MCF 10A (cell line): ENCODE results near the gene METTL4. TPM values are rescaled to one million over a fixed set of nuclear protein-coding genes. Genes with fewer than 3 reads are reported as not detected.

Experiments used
- BruUV-seq: library from RNA; stranded (reverse); fragments of 400-500 nt; replicated peaks from 2 replicates; lab custom pipeline; 2021; lab: Mats Ljungman, UMichigan
- CTCF ChIA-PET: fragments of 300-600 bp; sonication (Branson Sonifier 250); formaldehyde crosslinking; extraction: SDS; loops from one replicate; lab custom pipeline; 2021; ENCODE audit warnings: antibody characterized with exemption, inconsistent platforms; lab: Yijun Ruan, JAX
- POLR2A ChIA-PET: fragments of 300-600, 350-650 bp; sonication (Branson Sonifier 250); formaldehyde crosslinking; extraction: SDS; loops from one replicate; lab custom pipeline; 2020; ENCODE audit warnings: antibody characterized with exemption, inconsistent platforms; lab: Yijun Ruan, JAX
- DNase-seq: peaks from one replicate; pipeline ENCODE4 v3.0.0-alpha.2; 2018; ENCODE audit not compliant: unreplicated experiment
- H3K27ac Mint-ChIP-seq: one replicate; pipeline ENCODE4 v1.8.0; 2022; ENCODE audit warnings: mild to moderate bottlenecking, low read depth, mixed read lengths; ENCODE audit not compliant: unreplicated experiment
- H3K27me3 Mint-ChIP-seq: one replicate; pipeline ENCODE4 v1.8.0; 2022; ENCODE audit warnings: mixed read lengths; ENCODE audit not compliant: insufficient read depth, unreplicated experiment
- H3K36me3 Mint-ChIP-seq: one replicate; pipeline ENCODE4 v1.8.0; 2022; ENCODE audit warnings: mild to moderate bottlenecking, moderate library complexity, mixed read lengths; ENCODE audit not compliant: insufficient read depth, unreplicated experiment
- H3K4me1 Mint-ChIP-seq: one replicate; pipeline ENCODE4 v1.8.0; 2022; ENCODE audit warnings: mixed read lengths; ENCODE audit not compliant: insufficient read depth, unreplicated experiment
- H3K4me3 Mint-ChIP-seq: one replicate; pipeline ENCODE4 v1.8.0; 2022; ENCODE audit warnings: mild to moderate bottlenecking, moderate library complexity, mixed read lengths; ENCODE audit not compliant: unreplicated experiment
- H3K9me3 Mint-ChIP-seq: one replicate; pipeline ENCODE4 v1.8.0; 2022; ENCODE audit warnings: mixed read lengths; ENCODE audit not compliant: unreplicated experiment
- CTCF ChIP-seq: fragments of 200-600 bp; IDR thresholded peaks from one replicate; pipeline ENCODE4 v1.8.0; 2022; ENCODE audit warnings: antibody characterized with exemption, mild to moderate bottlenecking; ENCODE audit not compliant: unreplicated experiment
- intact Hi-C: fragments of 100-400 bp; cut with micrococcal nuclease; formaldehyde crosslinking; loops from 2 replicates; pipeline ENCODE4 v1.14.1; 2022
- total RNA-seq: library from RNA; stranded (reverse); gene quantifications from 2 replicates; pipeline ENCODE4 v1.2.3, GENCODE V29; 2022

METTL4 gene
- total RNA-seq, 1 experiment from 2014 or later: 11.8 TPM

DNA sequence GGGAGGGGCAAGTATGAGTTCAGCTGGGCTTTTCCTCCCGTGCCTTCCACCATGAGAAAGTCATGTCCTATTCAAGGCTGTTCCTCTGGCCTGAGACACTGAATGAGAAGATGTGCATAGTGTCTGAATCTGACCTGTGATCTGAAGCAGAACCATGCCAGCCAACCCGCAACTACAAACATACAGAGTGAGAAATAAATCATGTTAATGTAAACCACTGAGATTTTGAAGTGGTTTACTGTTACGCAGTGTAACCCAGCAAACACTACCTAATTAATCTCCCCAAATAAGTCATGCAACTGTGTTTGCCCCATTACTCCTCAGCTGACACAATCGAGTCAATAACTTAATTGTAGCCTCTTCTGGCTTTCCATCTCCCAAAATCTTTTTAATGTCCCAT, 49.2 kb downstream of the METTL4 start:
- H3K36me3 Mint-ChIP-seq: no peaks in the 10 kb centered on the region
- intact Hi-C loops: no loop called here
- POLR2A ChIA-PET: no interaction called here
- DNase-seq: no peak
- no peaks in the 10 kb centered on the region for H3K9me3 Mint-ChIP-seq
- no TSS peak for BruUV-seq
- no peak for TF ChIP-seq CTCF
- no peaks in the 10 kb centered on the region for H3K27me3 Mint-ChIP-seq
- CTCF ChIA-PET: no interaction called here
- H3K27ac Mint-ChIP-seq: no peak overlapping the region
- H3K4me3 Mint-ChIP-seq: no peak overlapping the region
- H3K4me1 Mint-ChIP-seq: no peaks in the 10 kb centered on the region

DNA sequence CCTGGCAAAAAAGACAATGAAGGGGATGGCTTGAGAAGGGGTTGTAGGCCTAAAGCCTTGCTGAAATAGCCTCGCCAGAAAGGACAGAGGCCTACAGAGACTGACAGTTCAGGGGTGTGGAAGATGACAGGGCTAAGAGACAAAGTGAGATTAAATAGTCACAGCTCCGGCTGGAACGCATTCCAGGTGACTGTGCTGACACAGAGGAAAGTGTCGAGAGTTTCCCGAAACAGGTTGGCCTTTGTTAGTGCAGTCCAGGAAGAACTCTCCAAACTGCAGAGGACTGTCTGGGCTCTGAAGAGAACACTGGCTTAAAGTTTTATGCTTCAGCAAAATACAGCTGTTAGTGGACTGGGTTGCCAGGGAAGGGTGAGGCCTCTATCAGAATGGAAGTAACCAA, 52.8 kb downstream of the METTL4 start:
- H3K9me3 Mint-ChIP-seq: no peaks in the 10 kb centered on the region
- no peak overlapping the region for H3K4me3 Mint-ChIP-seq
- no TSS peak for BruUV-seq
- intact Hi-C loops: no loop called here
- DNase-seq: no peak
- H3K36me3 Mint-ChIP-seq: peaks cover 6% of the 10 kb centered on the region
- peaks cover 19% of the 10 kb centered on the region for H3K4me1 Mint-ChIP-seq
- no peak for TF ChIP-seq CTCF
- CTCF ChIA-PET: interaction anchor here (0.6 to 1.4 kb wide), 3 partner anchors 13 to 296 kb away, joined by 3 to 4 read pairs (median 3); no protein-coding TSS in a partner anchor
- H3K27me3 Mint-ChIP-seq: no peaks in the 10 kb centered on the region
- POLR2A ChIA-PET: interaction anchor here (1.0 kb wide), 1 partner anchor 18 kb away, joined by 3 read pairs; no protein-coding TSS in a partner anchor
- H3K27ac Mint-ChIP-seq: no peak overlapping the region

DNA sequence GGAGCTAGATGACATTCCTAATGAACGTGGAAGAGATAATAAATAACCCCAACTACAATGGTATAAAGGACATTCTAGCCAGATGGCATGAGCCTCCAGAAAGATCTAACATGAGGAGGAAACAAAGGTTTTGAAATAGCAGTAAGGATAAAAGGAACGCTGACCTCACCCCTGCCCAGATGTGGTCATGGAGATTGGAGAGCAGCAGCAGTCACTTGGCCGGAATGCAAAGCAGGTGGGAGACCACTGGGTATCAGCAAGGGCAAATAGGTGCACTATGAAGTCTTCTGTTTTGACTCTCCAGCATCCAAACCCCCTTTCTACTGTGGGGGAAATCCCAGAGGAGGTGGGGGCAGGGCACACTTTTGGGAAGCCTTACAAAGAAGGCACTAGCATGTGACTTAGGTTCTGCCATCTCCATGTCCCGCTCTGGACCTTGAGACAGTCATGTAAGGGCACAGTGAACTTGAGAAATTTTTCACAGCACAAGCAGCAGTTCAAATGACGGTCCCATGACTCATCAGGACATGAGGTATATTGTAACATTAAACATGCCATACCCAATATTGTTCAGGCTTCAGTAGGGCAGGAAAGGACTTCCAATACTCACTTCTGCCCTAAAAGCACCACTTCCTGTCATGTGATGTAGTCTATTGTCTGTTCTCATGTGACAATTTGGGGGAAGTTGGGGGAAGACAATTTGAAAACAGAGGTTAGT, 55.2 kb downstream of the METTL4 start:
- Mint-ChIP-seq H3K27ac (peak overlapping the region; percentile 61), H3K27me3 (no peaks in the 10 kb centered on the region), H3K4me1 (peaks cover 19% of the 10 kb centered on the region), H3K4me3 (peak overlapping the region; percentile 5), H3K36me3 (peaks cover 6% of the 10 kb centered on the region), H3K9me3 (no peaks in the 10 kb centered on the region)
- peak; percentile 92 for DNase-seq
- TF ChIP-seq CTCF: no peak
- CTCF ChIA-PET: no interaction called here
- POLR2A ChIA-PET: no interaction called here
- intact Hi-C loops: loop anchor here (1.0 kb wide), 1 partner anchor 213 kb away; no protein-coding TSS in a partner anchor
- no TSS peak for BruUV-seq

- Mint-ChIP-seq H3K9me3 (no peaks in the 10 kb centered on the region), H3K4me1 (peaks cover 19% of the 10 kb centered on the region), H3K27me3 (no peaks in the 10 kb centered on the region), H3K27ac (peak overlapping the region; percentile 61), H3K36me3 (peaks cover 6% of the 10 kb centered on the region), H3K4me3 (peak overlapping the region; percentile 5)
- TSS peak; percentile 56 for BruUV-seq
- no peak for TF ChIP-seq CTCF
- peak; percentile 87 for DNase-seq
- intact Hi-C loops: no loop called here
- POLR2A ChIA-PET: no interaction called here
- CTCF ChIA-PET: no interaction called here
These were observed 56.0 kb downstream of the METTL4 start for GRCh38 chr18:2515171-2515787.
